Panc1 (cell line): ENCODE measurements around the gene PRR14L. TPM values are rescaled to one million over a fixed set of nuclear protein-coding genes. Genes with fewer than 3 reads are reported as not detected.
"Not testable (repeated sequence)": the region's sequence is repeated elsewhere in the genome, so short reads cannot be mapped to it uniquely, and the experiment has no call there.

Experiments used
- ATAC-seq: fragments of 200-7000 bp; cut with Tn5 transposase; 2 replicates; pipeline ENCODE4 v1.9.1; 2020; ENCODE audit warnings: mild to moderate bottlenecking, moderate library complexity
- BruUV-seq: library from RNA; stranded (reverse); fragments of 400-500 nt; replicated peaks from 2 replicates; lab custom pipeline; 2021; lab: Mats Ljungman, UMichigan
- CTCF ChIA-PET: fragments of 300-600 bp; sonication (Branson Sonifier 250); formaldehyde crosslinking; loops from one replicate; lab custom pipeline; 2022; ENCODE audit warnings: antibody characterized with exemption; lab: Charles Lee
- POLR2A ChIA-PET: fragments of 300-600 bp; sonication (Branson Sonifier 250); formaldehyde crosslinking; loops from one replicate; lab custom pipeline; 2022; ENCODE audit warnings: antibody characterized with exemption; lab: Charles Lee
- DNase-seq: peaks from one replicate; pipeline ENCODE4 v3.0.0-alpha.2; 2010; ENCODE audit warnings: low read depth, low spot score
- H3K27ac ChIP-seq: 2 replicates; pipeline ENCODE4 v1.5.1; 2011; ENCODE audit warnings: mild to moderate bottlenecking, low read length, inconsistent platforms
- H3K27me3 ChIP-seq: fragments of 200-500 bp; sonication (Bioruptor generic); 2 replicates; pipeline ENCODE4 v1.6.0; 2014; ENCODE audit warnings: low read length, inconsistent platforms; ENCODE audit not compliant: control insufficient read depth, insufficient read depth
- H3K36me3 ChIP-seq: fragments of 200-500 bp; sonication (Bioruptor generic); 2 replicates; pipeline ENCODE4 v1.5.1; 2014; ENCODE audit warnings: inconsistent platforms, mild to moderate bottlenecking, low read length, moderate library complexity; ENCODE audit not compliant: control insufficient read depth, insufficient read depth
- H3K4me1 ChIP-seq: 2 replicates; pipeline ENCODE4 v1.5.1; 2011; ENCODE audit warnings: inconsistent platforms, mild to moderate bottlenecking, low read length, moderate library complexity; ENCODE audit not compliant: control insufficient read depth, insufficient read depth
- H3K4me3 ChIP-seq, 2 experiments: 2 replicates each; pipeline ENCODE4 v1.5.1; 2011 to 2012; ENCODE audit warnings: low read depth in 2 of 2, low read length in 2 of 2, mild to moderate bottlenecking in 2 of 2, inconsistent platforms in 1 of 2, moderate library complexity in 1 of 2
- H3K9me3 ChIP-seq: fragments of 200-500 bp; sonication (Bioruptor generic); 2 replicates; pipeline ENCODE4 v1.5.1; 2014; ENCODE audit warnings: low read depth, mild to moderate bottlenecking, inconsistent platforms, low read length, moderate library complexity; ENCODE audit not compliant: control insufficient read depth, insufficient read depth
- POLR2AphosphoS5 ChIP-seq: IDR thresholded peaks from 2 replicates; pipeline ENCODE4 v1.6.1; 2012; ENCODE audit warnings: mild to moderate bottlenecking, low read depth, low read length, moderate library complexity
- SIN3A ChIP-seq: IDR thresholded peaks from 2 replicates; pipeline ENCODE4 v1.6.1; 2012; ENCODE audit warnings: low read depth, mild to moderate bottlenecking, low read length, moderate library complexity, borderline replicate concordance; ENCODE audit not compliant: insufficient read depth
- TCF7L2 ChIP-seq: IDR thresholded peaks from 2 replicates; pipeline ENCODE4 v1.6.1; 2011; ENCODE audit warnings: mild to moderate bottlenecking, low read depth, low read length, inconsistent platforms
- in situ Hi-C: cut with HindIII; loops from 2 replicates; pipeline ENCODE4 v1.10.0; 2016; ENCODE audit warnings: low sequenced_read_pairs, low pct_unique_long_range_greater_than_20kb
- intact Hi-C: fragments of 100-400 bp; cut with micrococcal nuclease; formaldehyde crosslinking; loops from one replicate; pipeline ENCODE4 v1.10.0; 2022; ENCODE audit not compliant: unreplicated experiment
- total RNA-seq: library from RNA; stranded (reverse); gene quantifications from one replicate; pipeline ENCODE4 v1.2.1, GENCODE V29; 2021; ENCODE audit not compliant: unreplicated experiment
- TF ChIP-seq, protein P1 (sequence below), 2 experiments: IDR thresholded peaks; 2 replicates each; pipeline ENCODE4 v1.6.1; 2011 to 2012; ENCODE audit warnings: low read depth in 2 of 2, control low read depth in 1 of 2, low read length in 1 of 2, mild to moderate bottlenecking in 1 of 2, moderate library complexity in 1 of 2; ENCODE audit not compliant: insufficient read depth in 1 of 2
- TF ChIP-seq, protein P2 (sequence below): fragments of 450-650 bp; IDR thresholded peaks from 2 replicates; pipeline ENCODE4 v1.5.1; 2017; ENCODE audit warnings: mild to moderate bottlenecking

The PRR14L gene
- total RNA-seq, 1 experiment from 2014 or later: 45.7 TPM

DNA sequence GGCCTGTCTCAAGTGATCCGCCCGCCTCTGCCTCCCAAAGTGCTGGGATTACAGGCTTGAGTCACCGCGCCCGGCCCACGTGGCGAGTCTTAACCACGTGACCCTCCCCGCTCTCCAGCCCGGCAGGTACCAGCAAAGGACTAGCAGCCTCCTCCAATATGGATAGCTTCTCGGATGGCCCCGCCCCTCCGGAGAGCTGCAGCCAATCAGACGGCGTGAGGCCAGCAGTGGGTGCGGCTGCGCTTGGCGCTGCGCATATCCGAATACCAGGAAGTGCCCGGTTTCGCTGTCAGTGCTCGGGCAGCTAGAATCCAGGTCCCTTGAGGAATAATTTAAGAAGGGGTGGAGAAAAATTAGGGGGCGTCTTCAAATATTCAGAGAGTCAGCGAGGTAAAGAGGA lies 73.2 kb downstream of the PRR14L start:
- DNase-seq (no peak), ATAC-seq (peak; percentile 95)
- ChIA-PET CTCF (interaction anchor here (0.5 to 1.0 kb wide), 3 partner anchors 12 to 143 kb away, joined by 3 to 4 read pairs (median 3); no protein-coding TSS in a partner anchor), POLR2A (no interaction called here)
- BruUV-seq: no TSS peak
- in situ Hi-C loops (no loop called here), intact Hi-C loops (no loop called here)
- TF ChIP-seq, protein P1, sequence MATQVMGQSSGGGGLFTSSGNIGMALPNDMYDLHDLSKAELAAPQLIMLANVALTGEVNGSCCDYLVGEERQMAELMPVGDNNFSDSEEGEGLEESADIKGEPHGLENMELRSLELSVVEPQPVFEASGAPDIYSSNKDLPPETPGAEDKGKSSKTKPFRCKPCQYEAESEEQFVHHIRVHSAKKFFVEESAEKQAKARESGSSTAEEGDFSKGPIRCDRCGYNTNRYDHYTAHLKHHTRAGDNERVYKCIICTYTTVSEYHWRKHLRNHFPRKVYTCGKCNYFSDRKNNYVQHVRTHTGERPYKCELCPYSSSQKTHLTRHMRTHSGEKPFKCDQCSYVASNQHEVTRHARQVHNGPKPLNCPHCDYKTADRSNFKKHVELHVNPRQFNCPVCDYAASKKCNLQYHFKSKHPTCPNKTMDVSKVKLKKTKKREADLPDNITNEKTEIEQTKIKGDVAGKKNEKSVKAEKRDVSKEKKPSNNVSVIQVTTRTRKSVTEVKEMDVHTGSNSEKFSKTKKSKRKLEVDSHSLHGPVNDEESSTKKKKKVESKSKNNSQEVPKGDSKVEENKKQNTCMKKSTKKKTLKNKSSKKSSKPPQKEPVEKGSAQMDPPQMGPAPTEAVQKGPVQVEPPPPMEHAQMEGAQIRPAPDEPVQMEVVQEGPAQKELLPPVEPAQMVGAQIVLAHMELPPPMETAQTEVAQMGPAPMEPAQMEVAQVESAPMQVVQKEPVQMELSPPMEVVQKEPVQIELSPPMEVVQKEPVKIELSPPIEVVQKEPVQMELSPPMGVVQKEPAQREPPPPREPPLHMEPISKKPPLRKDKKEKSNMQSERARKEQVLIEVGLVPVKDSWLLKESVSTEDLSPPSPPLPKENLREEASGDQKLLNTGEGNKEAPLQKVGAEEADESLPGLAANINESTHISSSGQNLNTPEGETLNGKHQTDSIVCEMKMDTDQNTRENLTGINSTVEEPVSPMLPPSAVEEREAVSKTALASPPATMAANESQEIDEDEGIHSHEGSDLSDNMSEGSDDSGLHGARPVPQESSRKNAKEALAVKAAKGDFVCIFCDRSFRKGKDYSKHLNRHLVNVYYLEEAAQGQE (IDR thresholded peaks at IDR 0.05; ENCODE audit: insufficient read depth in 1 of 2, low read depth in 2 of 2, low read length in 1 of 2): no peak
- H3K4me1 ChIP-seq: peaks cover 3% of the 10 kb centered on the region; the same call in 1 of the 2 replicates
- H3K4me3 ChIP-seq: peak overlapping the region; percentile 26 to 42
- H3K36me3 ChIP-seq: no peaks in the 10 kb centered on the region
- no peaks in the 10 kb centered on the region for H3K27me3 ChIP-seq
- H3K9me3 ChIP-seq: no peaks in the 10 kb centered on the region
- no peak overlapping the region for H3K27ac ChIP-seq

DNA sequence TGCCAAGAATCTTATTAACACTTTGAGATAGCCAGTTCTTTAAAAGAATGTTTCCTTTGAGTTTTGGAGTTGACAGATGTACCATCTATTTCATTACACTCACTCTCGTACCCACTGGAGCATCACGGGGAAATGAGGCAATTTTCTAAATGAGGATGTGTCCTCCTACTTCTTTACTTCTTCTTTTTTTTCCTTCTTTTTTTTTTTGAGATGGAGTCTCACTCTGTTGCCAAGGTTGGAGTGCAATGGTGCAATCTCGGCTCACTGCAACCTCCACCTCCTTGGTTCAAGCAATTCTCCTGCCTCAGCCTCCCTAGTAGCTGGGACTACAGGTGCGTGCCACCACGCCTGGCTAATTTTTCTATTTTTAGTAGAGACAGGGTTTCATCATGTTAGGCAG lies 75.7 kb downstream of the PRR14L start:
- ChIA-PET POLR2A (interaction anchor here (0.6 kb wide), 1 partner anchor 41 kb away, joined by 4 read pairs; no protein-coding TSS in a partner anchor), CTCF (interaction anchor here (0.5 kb wide), 1 partner anchor 12 kb away, joined by 5 read pairs; no protein-coding TSS in a partner anchor)
- BruUV-seq, DNase-seq, intact Hi-C loops, ATAC-seq, H3K4me3 ChIP-seq, H3K4me1 ChIP-seq, H3K27me3 ChIP-seq, in situ Hi-C loops, H3K9me3 ChIP-seq, H3K27ac ChIP-seq, H3K36me3 ChIP-seq: not testable (repeated sequence)

DNA sequence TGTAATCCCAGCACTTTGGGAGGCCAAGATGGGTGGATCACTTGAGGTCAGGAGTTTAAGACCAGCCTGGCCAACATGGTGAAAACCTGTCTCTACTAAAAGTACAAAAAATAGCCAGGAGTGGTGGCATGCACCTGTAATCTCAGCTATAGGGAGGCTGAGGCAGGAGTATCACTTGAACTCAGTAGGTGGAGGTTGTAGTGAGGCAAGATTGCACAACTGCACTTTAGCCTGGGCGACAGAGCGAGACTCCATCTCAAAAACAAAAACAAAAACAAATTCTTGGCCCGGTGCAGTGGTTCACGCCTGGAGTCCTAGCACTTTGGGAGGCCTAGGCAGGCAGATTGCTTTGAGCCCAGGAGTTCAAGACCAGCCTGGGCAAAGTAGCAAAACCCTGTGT lies 81.1 kb downstream of the PRR14L start:
- in situ Hi-C loops, H3K27ac ChIP-seq, H3K36me3 ChIP-seq, BruUV-seq, H3K27me3 ChIP-seq, H3K4me3 ChIP-seq, DNase-seq, ATAC-seq, H3K4me1 ChIP-seq, H3K9me3 ChIP-seq: not testable (repeated sequence)
- POLR2A ChIA-PET: interaction anchor here (0.5 kb wide), 1 partner anchor 198 kb away, joined by 4 read pairs; no protein-coding TSS in a partner anchor
- CTCF ChIA-PET: interaction anchor here (0.6 kb wide), 1 partner anchor 195 kb away, joined by 4 read pairs; no protein-coding TSS in a partner anchor
- intact Hi-C loops: loop anchor here (10.0 kb wide), 1 partner anchor 276 kb away; the partner anchor contains the start of gene YWHAH

DNA sequence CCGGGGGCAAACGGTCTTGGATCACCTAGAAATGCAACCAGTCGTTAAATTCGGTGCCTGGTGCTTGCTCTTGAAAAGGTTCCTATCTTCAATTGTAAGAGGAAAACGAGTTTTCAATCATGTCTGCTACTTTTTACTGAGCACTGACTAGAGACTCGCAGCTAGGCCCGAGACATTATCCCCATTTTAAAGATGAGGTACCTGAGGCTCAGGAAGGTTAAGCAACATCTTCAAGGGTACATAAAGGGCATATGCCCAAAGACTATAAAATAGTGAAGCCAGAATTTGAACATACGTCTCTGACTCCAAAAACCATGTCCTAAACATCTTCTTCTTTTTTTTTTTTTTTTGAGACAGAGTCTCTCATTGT lies 87.3 kb downstream of the PRR14L start:
- peak overlapping the region; percentile 78 to 90 for H3K4me3 ChIP-seq
- TF ChIP-seq TCF7L2 (no peak), SIN3A (no peak), POLR2AphosphoS5 (no peak)
- TF ChIP-seq, protein P2, sequence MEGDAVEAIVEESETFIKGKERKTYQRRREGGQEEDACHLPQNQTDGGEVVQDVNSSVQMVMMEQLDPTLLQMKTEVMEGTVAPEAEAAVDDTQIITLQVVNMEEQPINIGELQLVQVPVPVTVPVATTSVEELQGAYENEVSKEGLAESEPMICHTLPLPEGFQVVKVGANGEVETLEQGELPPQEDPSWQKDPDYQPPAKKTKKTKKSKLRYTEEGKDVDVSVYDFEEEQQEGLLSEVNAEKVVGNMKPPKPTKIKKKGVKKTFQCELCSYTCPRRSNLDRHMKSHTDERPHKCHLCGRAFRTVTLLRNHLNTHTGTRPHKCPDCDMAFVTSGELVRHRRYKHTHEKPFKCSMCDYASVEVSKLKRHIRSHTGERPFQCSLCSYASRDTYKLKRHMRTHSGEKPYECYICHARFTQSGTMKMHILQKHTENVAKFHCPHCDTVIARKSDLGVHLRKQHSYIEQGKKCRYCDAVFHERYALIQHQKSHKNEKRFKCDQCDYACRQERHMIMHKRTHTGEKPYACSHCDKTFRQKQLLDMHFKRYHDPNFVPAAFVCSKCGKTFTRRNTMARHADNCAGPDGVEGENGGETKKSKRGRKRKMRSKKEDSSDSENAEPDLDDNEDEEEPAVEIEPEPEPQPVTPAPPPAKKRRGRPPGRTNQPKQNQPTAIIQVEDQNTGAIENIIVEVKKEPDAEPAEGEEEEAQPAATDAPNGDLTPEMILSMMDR: no peak
- TF ChIP-seq, protein P1 (IDR thresholded peaks at IDR 0.05; ENCODE audit: insufficient read depth in 1 of 2, low read depth in 2 of 2, low read length in 1 of 2): no peak
- H3K9me3 ChIP-seq: no peaks in the 10 kb centered on the region
- ATAC-seq (no peak), DNase-seq (no peak)
- in situ Hi-C loops (no loop called here), intact Hi-C loops (loop anchor here (10.0 kb wide), 1 partner anchor 282 kb away; the partner anchor contains the start of gene YWHAH)
- ChIA-PET CTCF (interaction anchor here (0.6 to 0.7 kb wide), 3 partner anchors 11 to 308 kb away, joined by 3 to 5 read pairs (median 3); no protein-coding TSS in a partner anchor), POLR2A (interaction anchor here (0.5 to 0.7 kb wide), 2 partner anchors 331 to 1839 kb away, joined by 5 to 6 read pairs; no protein-coding TSS in a partner anchor)
- no TSS peak for BruUV-seq
- H3K27ac ChIP-seq: peak overlapping the region; percentile 88
- H3K27me3 ChIP-seq: no peaks in the 10 kb centered on the region
- H3K4me1 ChIP-seq: peaks cover 8% of the 10 kb centered on the region
- peaks cover 4% of the 10 kb centered on the region; the same call in 1 of the 2 replicates for H3K36me3 ChIP-seq
